GM20000 (cell line): ENCODE results near the gene TMEM132A.

Experiments
- DNase-seq: peaks from one replicate; pipeline ENCODE4 v3.0.0; 2012; ENCODE audit warnings: low spot score
- TF ChIP-seq, protein P1 (sequence below): IDR thresholded peaks from 2 replicates; pipeline ENCODE4 v1.5.1; 2012; ENCODE audit warnings: mild to moderate bottlenecking, control low read depth; ENCODE audit errors: extremely low read depth, missing control alignments

Gene TMEM132A

GRCh38 chr11:60939855-60940254 is 15.6 kb downstream of the TMEM132A start:
- no peak for DNase-seq
- TF ChIP-seq, protein P1, sequence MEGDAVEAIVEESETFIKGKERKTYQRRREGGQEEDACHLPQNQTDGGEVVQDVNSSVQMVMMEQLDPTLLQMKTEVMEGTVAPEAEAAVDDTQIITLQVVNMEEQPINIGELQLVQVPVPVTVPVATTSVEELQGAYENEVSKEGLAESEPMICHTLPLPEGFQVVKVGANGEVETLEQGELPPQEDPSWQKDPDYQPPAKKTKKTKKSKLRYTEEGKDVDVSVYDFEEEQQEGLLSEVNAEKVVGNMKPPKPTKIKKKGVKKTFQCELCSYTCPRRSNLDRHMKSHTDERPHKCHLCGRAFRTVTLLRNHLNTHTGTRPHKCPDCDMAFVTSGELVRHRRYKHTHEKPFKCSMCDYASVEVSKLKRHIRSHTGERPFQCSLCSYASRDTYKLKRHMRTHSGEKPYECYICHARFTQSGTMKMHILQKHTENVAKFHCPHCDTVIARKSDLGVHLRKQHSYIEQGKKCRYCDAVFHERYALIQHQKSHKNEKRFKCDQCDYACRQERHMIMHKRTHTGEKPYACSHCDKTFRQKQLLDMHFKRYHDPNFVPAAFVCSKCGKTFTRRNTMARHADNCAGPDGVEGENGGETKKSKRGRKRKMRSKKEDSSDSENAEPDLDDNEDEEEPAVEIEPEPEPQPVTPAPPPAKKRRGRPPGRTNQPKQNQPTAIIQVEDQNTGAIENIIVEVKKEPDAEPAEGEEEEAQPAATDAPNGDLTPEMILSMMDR, result no peak

- TF ChIP-seq, protein P1, result no peak
- DNase-seq, result no peak
Measured at GRCh38 chr11:60941371-60942119, 17.3 kb downstream of the TMEM132A start.

- DNase-seq, result no peak
- TF ChIP-seq, protein P1, result no peak
Measured at GRCh38 chr11:60942219-60942618, 18.0 kb downstream of the TMEM132A start.

DNA sequence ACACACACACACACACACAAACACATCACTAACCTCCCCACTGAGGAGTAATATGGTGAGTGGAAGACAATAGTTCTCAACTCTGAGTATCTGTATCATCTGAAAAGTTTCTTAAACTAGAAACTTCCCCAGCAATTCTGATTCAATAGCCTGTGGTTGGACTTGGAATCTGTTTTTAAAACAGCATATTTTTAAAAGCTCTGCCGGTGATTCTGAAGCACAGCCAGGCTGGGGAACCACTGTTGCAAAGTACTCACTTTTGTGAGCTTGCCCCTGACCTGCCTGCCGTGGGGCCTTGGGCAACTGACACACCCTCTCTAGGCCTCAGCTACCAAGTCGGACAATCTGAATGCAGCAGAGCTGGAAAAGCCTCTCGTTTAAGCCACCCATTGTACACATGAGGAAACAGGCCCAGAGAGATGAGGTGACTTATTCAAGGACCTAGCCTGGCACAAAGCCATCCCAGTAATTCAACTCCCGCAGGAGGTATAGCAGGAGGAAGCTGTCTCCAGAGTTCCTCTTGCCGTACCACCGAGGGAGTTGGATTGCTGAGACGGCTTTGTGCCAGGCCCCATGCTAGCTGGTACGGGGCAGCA is 18.8 kb downstream of the TMEM132A start:
- TF ChIP-seq, protein P1, result no peak
- DNase-seq, result no peak

- TF ChIP-seq, protein P1, result peak; percentile 22
- DNase-seq, result no peak
Measured at GRCh38 chr11:60944490-60945294, 20.4 kb downstream of the TMEM132A start.

DNA sequence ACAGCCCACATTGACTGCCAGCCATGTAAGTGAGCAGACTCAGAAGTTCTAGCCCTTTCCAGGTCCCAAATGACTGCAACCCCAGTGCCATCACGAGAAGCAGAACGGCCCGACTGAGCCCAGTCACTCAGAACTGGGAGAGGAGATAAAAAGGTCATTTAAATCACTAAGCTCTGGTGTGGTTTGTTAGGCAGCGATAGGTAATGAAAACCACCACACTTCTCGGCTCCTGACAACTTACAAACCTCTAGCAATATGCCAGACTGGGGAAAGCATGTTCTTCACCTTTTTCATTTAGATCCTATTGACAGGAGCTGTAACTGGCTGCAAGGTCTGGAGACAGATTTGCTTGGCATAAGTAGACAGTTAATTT is 21.0 kb downstream of the TMEM132A start:
- TF ChIP-seq, protein P1, result no peak

GRCh38 chr11:60946601-60947264 is 22.5 kb downstream of the TMEM132A start:
- no peak for DNase-seq
- TF ChIP-seq, protein P1, result no peak

More for the DNA sequence above, 21.0 kb downstream of the TMEM132A start:
- DNase-seq, result no peak
